T-helper 2 cell (primary cell): Measurements from ENCODE around the gene XRN2.
"Not testable (repeated sequence)": the region's sequence is repeated elsewhere in the genome, so short reads cannot be mapped to it uniquely, and the experiment has no call there.

Experiments
- DNase-seq, 5 experiments: peaks; one replicate each; pipeline versions ENCODE4 v3.0.0 to v3.0.0-alpha.2; 2012 to 2022

The XRN2 gene

GRCh38 chr20:21391972-21392352 is 88.8 kb downstream of the XRN2 start:
- DNase-seq: no peak

- no peak for DNase-seq
These were observed 90.0 kb downstream of the XRN2 start for GRCh38 chr20:21393166-21393565.

- DNase-seq: no peak
These were observed 90.8 kb downstream of the XRN2 start for GRCh38 chr20:21393816-21394519.

- no peak for DNase-seq
These were observed 91.4 kb downstream of the XRN2 start for GRCh38 chr20:21394551-21394950.

- no peak for DNase-seq
These were observed 92.0 kb downstream of the XRN2 start for GRCh38 chr20:21395051-21395665.

- peak in 3 of 5 experiments; percentile 39 to 76 (median 55) for DNase-seq
These were observed 92.8 kb downstream of the XRN2 start for GRCh38 chr20:21395666-21396598.

- DNase-seq: peak in 2 of 5 experiments; percentile 14 to 31
These were observed 93.6 kb downstream of the XRN2 start for GRCh38 chr20:21396599-21397340.

- no peak for DNase-seq
These were observed 94.4 kb downstream of the XRN2 start, which contains the start of gene NKX2-4 for GRCh38 chr20:21397341-21398108. NKX2-4 (minus strand) TSS chr20:21397526; CDS start chr20:21397399, 127 bp downstream.

- no peak for DNase-seq
These were observed 95.2 kb downstream of the XRN2 start for GRCh38 chr20:21398109-21399004.

- DNase-seq: no peak
These were observed 95.9 kb downstream of the XRN2 start for GRCh38 chr20:21399005-21399475.

GRCh38 chr20:21411725-21412124 is 108.6 kb downstream of the XRN2 start:
- no peak for DNase-seq

GRCh38 chr20:21413996-21414395 is 110.9 kb downstream of the XRN2 start:
- peak in 1 of 5 experiments; percentile 26 for DNase-seq

- not testable (repeated sequence) for DNase-seq
These were observed 116.0 kb downstream of the XRN2 start for GRCh38 chr20:21419147-21419546.

GRCh38 chr20:21421601-21422236 is 118.6 kb downstream of the XRN2 start:
- no peak for DNase-seq

- not testable (repeated sequence) for DNase-seq
These were observed 120.6 kb downstream of the XRN2 start for GRCh38 chr20:21423712-21424111.

- DNase-seq: no peak
These were observed 121.7 kb downstream of the XRN2 start for GRCh38 chr20:21424846-21425245.

GRCh38 chr20:21430020-21430419 is 126.9 kb downstream of the XRN2 start:
- DNase-seq: no peak

- DNase-seq: no peak
These were observed 129.8 kb downstream of the XRN2 start for GRCh38 chr20:21432911-21433310.

- DNase-seq: no peak
These were observed 130.3 kb downstream of the XRN2 start for GRCh38 chr20:21433329-21433890.

- no peak for DNase-seq
These were observed 132.4 kb downstream of the XRN2 start for GRCh38 chr20:21435576-21435975.
